ENCODE results near the gene ASB15. TPM values are rescaled to one million over a fixed set of nuclear protein-coding genes. Genes with fewer than 3 reads are reported as not detected.

ASB15 gene
- not detected in 2 replicates for total RNA-seq

GRCh38 chr7:123601530-123601929 is at the start of gene ASB15:
ASB15 (plus strand) TSS chr7:123601821; CDS start chr7:123614503, 12,682 bp downstream.

GRCh38 chr7:123557398-123558288 is 44.0 kb upstream of the ASB15 start, which contains the start of gene NDUFA5:
NDUFA5 (minus strand) TSS chr7:123557818; CDS start chr7:123557795, 23 bp downstream.

DNA sequence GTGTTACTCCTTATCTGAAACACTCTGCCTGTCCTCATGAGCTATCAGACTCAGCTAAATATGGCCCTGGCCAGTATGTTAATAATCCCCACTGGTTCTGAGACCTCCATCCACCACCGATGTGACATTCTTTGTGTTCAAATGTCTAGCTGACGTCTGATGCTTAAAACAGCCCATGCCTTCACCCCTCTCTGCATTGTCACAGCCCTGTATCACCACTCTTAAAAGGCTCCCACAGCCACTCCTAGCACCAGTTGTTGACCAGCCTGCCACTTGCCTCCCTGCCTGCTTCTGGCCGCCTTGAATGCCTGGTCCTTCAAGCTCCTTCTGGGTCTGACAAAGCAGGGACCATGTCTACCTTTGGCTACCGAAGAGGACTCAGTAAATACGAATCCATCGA is 54.0 kb downstream of the ASB15 start, which contains the start of gene LMOD2:
Gene LMOD2, plus strand, starts transcription at position 253 of the 400 bp plus-strand sequence. Its CDS starts 98 bp downstream, at position 351.

Other genes with a start within 250 kb of the ASB15 start
- gene IQUB, start 67.2 kb upstream of the ASB15 start, total RNA-seq, result 0.20 and 0.37 TPM in 2 replicates
- 19.8 and 24.6 TPM in 2 replicates for gene NDUFA5, start 44.0 kb upstream of the ASB15 start, total RNA-seq
- not detected in 2 replicates for gene LMOD2, start 54.0 kb downstream of the ASB15 start, total RNA-seq
- 16.2 and 16.8 TPM in 2 replicates for gene WASL, start 147.2 kb downstream of the ASB15 start, total RNA-seq
- not detected in 2 replicates for gene HYAL4, start 243.3 kb downstream of the ASB15 start, total RNA-seq